OCI-LY3 (cell line): Measurements from ENCODE around the gene CYTH4.

ENCODE experiments used
- H2AFZ ChIP-seq: fragments of 200-600, 300-600 bp; shearing (Covaris generic); 2 replicates; pipeline ENCODE4 v1.6.0; 2014; ENCODE audit warnings: antibody characterized with exemption, low read depth, low read length
- H3K27ac ChIP-seq: fragments of 200-600, 300-600 bp; sonication (generic); 2 replicates; pipeline ENCODE4 v1.5.1; 2014; ENCODE audit warnings: mild to moderate bottlenecking, low read length, moderate library complexity, mixed read lengths
- H3K27me3 ChIP-seq: fragments of 200-600, 300-600 bp; sonication (generic); 2 replicates; pipeline ENCODE4 v1.6.1; 2014; ENCODE audit warnings: low read depth, low read length, mixed read lengths
- H3K36me3 ChIP-seq: fragments of 200-600, 300-600 bp; sonication (generic); replicated peaks from 2 replicates; pipeline ENCODE3; 2014; ENCODE audit warnings: low read depth, low read length, mixed read lengths
- H3K4me1 ChIP-seq: fragments of 300-600, 200-600 bp; sonication (generic); 2 replicates; pipeline ENCODE4 v1.6.1; 2014; ENCODE audit warnings: low read length, mixed read lengths
- H3K4me2 ChIP-seq: fragments of 200-600, 300-600 bp; sonication (generic); 2 replicates; pipeline ENCODE4 v1.6.1; 2014; ENCODE audit warnings: low read length, mixed read lengths
- H3K4me3 ChIP-seq: fragments of 300-600, 200-600 bp; sonication (generic); 2 replicates; pipeline ENCODE4 v1.5.1; 2014; ENCODE audit warnings: antibody characterized with exemption, mild to moderate bottlenecking, low read length, moderate library complexity
- H3K79me2 ChIP-seq: fragments of 300-600, 200-600 bp; shearing (Covaris generic); 2 replicates; pipeline ENCODE4 v1.6.1; 2014; ENCODE audit warnings: mild to moderate bottlenecking, low read length, mixed read lengths
- H3K9ac ChIP-seq: fragments of 300-600, 200-600 bp; shearing (Covaris generic); 2 replicates; pipeline ENCODE4 v1.6.0; 2014; ENCODE audit warnings: mild to moderate bottlenecking, low read length, moderate library complexity
- H3K9me3 ChIP-seq: fragments of 200-600, 300-600 bp; shearing (Covaris generic); 2 replicates; pipeline ENCODE4 v1.6.1; 2014; ENCODE audit warnings: low read length, mixed read lengths; ENCODE audit not compliant: insufficient read depth
- H4K20me1 ChIP-seq: fragments of 200-600, 300-600 bp; sonication (generic); 2 replicates; pipeline ENCODE4 v1.6.1; 2016; ENCODE audit warnings: low read length, mixed read lengths; ENCODE audit not compliant: insufficient read depth
- EZH2phosphoT487 ChIP-seq: fragments of 200-600 bp; shearing (Covaris generic); IDR thresholded peaks from 2 replicates; pipeline ENCODE4 v1.6.1; 2018; ENCODE audit warnings: antibody characterized with exemption, mixed run types, low read depth
- TF ChIP-seq, protein P1 (sequence below): fragments of 200-600, 300-600 bp; sonication (generic); IDR thresholded peaks from 2 replicates; pipeline ENCODE4 v1.5.1; 2014; ENCODE audit warnings: antibody characterized with exemption, low read length, low read depth

The CYTH4 gene

DNA sequence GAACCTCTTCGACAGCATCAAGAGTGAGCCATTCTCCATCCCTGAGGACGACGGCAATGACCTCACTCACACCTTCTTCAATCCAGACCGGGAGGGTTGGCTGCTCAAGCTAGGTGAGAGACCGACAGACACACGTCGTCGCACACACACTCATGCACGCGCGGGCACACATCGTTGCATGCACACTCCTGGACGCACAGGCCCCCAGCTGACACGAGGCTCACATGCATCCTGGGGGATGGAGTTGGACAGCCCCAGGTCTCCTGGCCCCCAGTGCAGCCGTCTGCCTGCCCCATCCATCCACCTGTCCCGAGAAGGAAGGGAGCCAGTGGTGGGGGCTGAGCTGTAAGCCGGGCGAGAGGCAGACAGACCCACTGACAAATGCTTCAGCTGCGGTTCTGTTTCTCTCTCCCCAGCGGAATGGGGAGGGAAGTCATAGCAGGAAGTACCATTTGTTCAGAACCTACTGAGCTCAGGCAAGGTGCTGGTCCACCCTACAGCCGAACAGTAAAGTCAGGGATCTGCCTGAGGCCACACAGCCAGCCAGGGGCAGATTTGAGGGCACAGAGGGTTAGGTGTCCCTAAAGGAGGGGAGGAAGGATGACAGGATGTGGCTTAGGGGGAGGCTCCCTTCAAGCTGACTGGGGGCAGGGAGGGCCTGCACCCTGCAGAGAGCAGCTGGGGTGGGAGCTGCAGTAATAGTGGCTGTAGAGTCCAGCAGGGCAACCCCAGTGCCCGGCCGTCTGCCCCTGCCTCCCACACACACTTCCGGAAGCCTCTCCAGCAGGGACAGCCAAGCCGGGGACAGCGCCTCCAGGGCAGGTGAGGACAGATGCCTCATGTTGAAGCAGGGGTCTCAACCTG lies 27.1 kb downstream of the CYTH4 start:
- peaks cover 68% of the 10 kb centered on the region for H3K36me3 ChIP-seq
- H3K9ac ChIP-seq: no peak overlapping the region
- no peaks in the 10 kb centered on the region for H4K20me1 ChIP-seq
- H3K9me3 ChIP-seq: no peaks in the 10 kb centered on the region
- TF ChIP-seq EZH2phosphoT487: no peak
- TF ChIP-seq, protein P1, sequence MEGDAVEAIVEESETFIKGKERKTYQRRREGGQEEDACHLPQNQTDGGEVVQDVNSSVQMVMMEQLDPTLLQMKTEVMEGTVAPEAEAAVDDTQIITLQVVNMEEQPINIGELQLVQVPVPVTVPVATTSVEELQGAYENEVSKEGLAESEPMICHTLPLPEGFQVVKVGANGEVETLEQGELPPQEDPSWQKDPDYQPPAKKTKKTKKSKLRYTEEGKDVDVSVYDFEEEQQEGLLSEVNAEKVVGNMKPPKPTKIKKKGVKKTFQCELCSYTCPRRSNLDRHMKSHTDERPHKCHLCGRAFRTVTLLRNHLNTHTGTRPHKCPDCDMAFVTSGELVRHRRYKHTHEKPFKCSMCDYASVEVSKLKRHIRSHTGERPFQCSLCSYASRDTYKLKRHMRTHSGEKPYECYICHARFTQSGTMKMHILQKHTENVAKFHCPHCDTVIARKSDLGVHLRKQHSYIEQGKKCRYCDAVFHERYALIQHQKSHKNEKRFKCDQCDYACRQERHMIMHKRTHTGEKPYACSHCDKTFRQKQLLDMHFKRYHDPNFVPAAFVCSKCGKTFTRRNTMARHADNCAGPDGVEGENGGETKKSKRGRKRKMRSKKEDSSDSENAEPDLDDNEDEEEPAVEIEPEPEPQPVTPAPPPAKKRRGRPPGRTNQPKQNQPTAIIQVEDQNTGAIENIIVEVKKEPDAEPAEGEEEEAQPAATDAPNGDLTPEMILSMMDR: no peak
- H3K4me1 ChIP-seq: peaks cover 65% of the 10 kb centered on the region
- H3K27ac ChIP-seq: no peak overlapping the region
- H2AFZ ChIP-seq: no peak overlapping the region
- peak overlapping the region; percentile 42 for H3K4me2 ChIP-seq
- H3K79me2 ChIP-seq: no peaks in the 10 kb centered on the region
- H3K27me3 ChIP-seq: no peaks in the 10 kb centered on the region
- H3K4me3 ChIP-seq: no peak overlapping the region

- no peak overlapping the region for H3K4me3 ChIP-seq
- no peaks in the 10 kb centered on the region for H3K27me3 ChIP-seq
- no peaks in the 10 kb centered on the region for H3K9me3 ChIP-seq
- no peak overlapping the region for H2AFZ ChIP-seq
- H3K36me3 ChIP-seq: peaks cover 63% of the 10 kb centered on the region
- no peaks in the 10 kb centered on the region for H4K20me1 ChIP-seq
- no peak overlapping the region for H3K9ac ChIP-seq
- peaks cover 71% of the 10 kb centered on the region for H3K4me1 ChIP-seq
- no peak overlapping the region for H3K27ac ChIP-seq
- TF ChIP-seq EZH2phosphoT487: no peak
- TF ChIP-seq, protein P1: no peak
- no peaks in the 10 kb centered on the region for H3K79me2 ChIP-seq
- H3K4me2 ChIP-seq: peak overlapping the region; percentile 50; the same call in 1 of the 2 replicates
Measured at GRCh38 chr22:37310075-37310606, 27.8 kb downstream of the CYTH4 start.

GRCh38 chr22:37310815-37311595 lies 28.7 kb downstream of the CYTH4 start:
- Histone ChIP-seq H2AFZ (no peak overlapping the region), H3K4me3 (0 out of 2 replicates have a peak overlapping the region, but pooled peaks have one; percentile 12), H3K9ac (no peak overlapping the region), H3K79me2 (no peaks in the 10 kb centered on the region), H3K27me3 (no peaks in the 10 kb centered on the region), H3K4me1 (peaks cover 69% of the 10 kb centered on the region), H3K9me3 (no peaks in the 10 kb centered on the region), H4K20me1 (no peaks in the 10 kb centered on the region), H3K4me2 (peak overlapping the region; percentile 50), H3K36me3 (peaks cover 55% of the 10 kb centered on the region), H3K27ac (peak overlapping the region; percentile 24)
- TF ChIP-seq, protein P1: no peak
- TF ChIP-seq EZH2phosphoT487: no peak
